ENCODE data around the gene JARID2.

JARID2 gene

GRCh38 chr6:15244620-15245360 is 1.1 kb upstream of the JARID2 start:
- Histone ChIP-seq H3K9ac (ENCODE audit: low read length) (peak overlapping the region; percentile 94), H3K14ac (ENCODE audit: low read length in 2 of 2) (peak overlapping the region in 1 of 2 experiments; percentile 84), H3K4me2 (ENCODE audit: low read length, poor library complexity, severe bottlenecking) (peak overlapping the region; percentile 87), H3K36me3 (ENCODE audit: control insufficient read depth in 1 of 2, insufficient read depth in 2 of 2, low read depth in 1 of 2, low read length in 2 of 2) (no peaks in the 10 kb centered on the region), H4K91ac (ENCODE audit: low read length) (peak overlapping the region; percentile 85), H2BK15ac (ENCODE audit: low read depth, poor library complexity, severe bottlenecking) (peak overlapping the region; percentile 89), H3K23ac (ENCODE audit: low read length in 2 of 2) (peak overlapping the region in 1 of 2 experiments; percentile 48), H3K9me3 (ENCODE audit: control insufficient read depth, low read length) (no peaks in the 10 kb centered on the region), H3K79me1 (replicated peaks; ENCODE audit: low read length, poor library complexity, severe bottlenecking) (peaks cover 2% of the 10 kb centered on the region), H2AFZ (ENCODE audit: low read depth, low read length) (peak overlapping the region; percentile 94), H4K8ac (ENCODE audit: low read length) (peak overlapping the region; percentile 81), H2AK5ac (ENCODE audit: low read length, severe bottlenecking) (no peak overlapping the region), H3K4me3 (ENCODE audit: insufficient read depth in 1 of 2, low read depth in 1 of 2, low read length in 2 of 2) (peak overlapping the region; percentile 91 to 96), H3K27me3 (ENCODE audit: control insufficient read depth in 1 of 2, insufficient read depth in 1 of 2, low read length in 2 of 2) (no peaks in the 10 kb centered on the region), H2BK5ac (ENCODE audit: low read depth, low read length, poor library complexity, severe bottlenecking) (peak overlapping the region; percentile 71), H2BK120ac (ENCODE audit: low read depth, low read length) (peak overlapping the region; percentile 29), H3K4ac (ENCODE audit: low read depth in 1 of 2, low read length in 2 of 2) (peak overlapping the region; percentile 22 to 80), H3K27ac (ENCODE audit: low read length, poor library complexity, severe bottlenecking) (peak overlapping the region; percentile 0), H3K4me1 (ENCODE audit: control insufficient read depth, insufficient read depth, low read depth, low read length) (peaks cover 4% of the 10 kb centered on the region), H2BK12ac (ENCODE audit: low read length in 2 of 2) (peak overlapping the region; percentile 4 to 9), H3K18ac (ENCODE audit: low read depth in 1 of 2, low read length in 2 of 2) (peak overlapping the region; percentile 76 to 77)
- WGBS, result 1% methylated on average over 65 of the region's 92 CpGs
- peak; percentile 79 for DNase-seq

GRCh38 chr6:15246217-15246665 is 372 bp downstream of the JARID2 start:
- Histone ChIP-seq H3K36me3 (ENCODE audit: control insufficient read depth in 1 of 2, insufficient read depth in 2 of 2, low read depth in 1 of 2, low read length in 2 of 2) (no peaks in the 10 kb centered on the region), H3K4me3 (ENCODE audit: insufficient read depth in 1 of 2, low read depth in 1 of 2, low read length in 2 of 2) (peak overlapping the region; percentile 37 to 91), H2AK5ac (ENCODE audit: low read length, severe bottlenecking) (no peak overlapping the region), H4K8ac (ENCODE audit: low read length) (no peak overlapping the region), H2BK5ac (ENCODE audit: low read depth, low read length, poor library complexity, severe bottlenecking) (no peak overlapping the region), H3K27me3 (ENCODE audit: control insufficient read depth in 1 of 2, insufficient read depth in 1 of 2, low read length in 2 of 2) (no peaks in the 10 kb centered on the region), H4K91ac (ENCODE audit: low read length) (no peak overlapping the region), H3K4me2 (ENCODE audit: low read length, poor library complexity, severe bottlenecking) (peak overlapping the region; percentile 88), H2BK120ac (ENCODE audit: low read depth, low read length) (no peak overlapping the region), H2BK12ac (ENCODE audit: low read length in 2 of 2) (no peak overlapping the region), H3K4ac (ENCODE audit: low read depth in 1 of 2, low read length in 2 of 2) (no peak overlapping the region), H3K9ac (ENCODE audit: low read length) (peak overlapping the region; percentile 94), H3K23ac (ENCODE audit: low read length in 2 of 2) (no peak overlapping the region), H3K18ac (ENCODE audit: low read depth in 1 of 2, low read length in 2 of 2) (no peak overlapping the region), H3K14ac (ENCODE audit: low read length in 2 of 2) (no peak overlapping the region), H3K9me3 (ENCODE audit: control insufficient read depth, low read length) (no peaks in the 10 kb centered on the region), H3K4me1 (ENCODE audit: control insufficient read depth, insufficient read depth, low read depth, low read length) (peaks cover 4% of the 10 kb centered on the region), H3K79me1 (replicated peaks; ENCODE audit: low read length, poor library complexity, severe bottlenecking) (peaks cover 7% of the 10 kb centered on the region), H2BK15ac (ENCODE audit: low read depth, poor library complexity, severe bottlenecking) (no peak overlapping the region), H3K27ac (ENCODE audit: low read length, poor library complexity, severe bottlenecking) (peak overlapping the region; percentile 41), H2AFZ (ENCODE audit: low read depth, low read length) (no peak overlapping the region)
- 0% methylated on average over 7 of the region's 10 CpGs for WGBS
- DNase-seq, result no peak

DNA sequence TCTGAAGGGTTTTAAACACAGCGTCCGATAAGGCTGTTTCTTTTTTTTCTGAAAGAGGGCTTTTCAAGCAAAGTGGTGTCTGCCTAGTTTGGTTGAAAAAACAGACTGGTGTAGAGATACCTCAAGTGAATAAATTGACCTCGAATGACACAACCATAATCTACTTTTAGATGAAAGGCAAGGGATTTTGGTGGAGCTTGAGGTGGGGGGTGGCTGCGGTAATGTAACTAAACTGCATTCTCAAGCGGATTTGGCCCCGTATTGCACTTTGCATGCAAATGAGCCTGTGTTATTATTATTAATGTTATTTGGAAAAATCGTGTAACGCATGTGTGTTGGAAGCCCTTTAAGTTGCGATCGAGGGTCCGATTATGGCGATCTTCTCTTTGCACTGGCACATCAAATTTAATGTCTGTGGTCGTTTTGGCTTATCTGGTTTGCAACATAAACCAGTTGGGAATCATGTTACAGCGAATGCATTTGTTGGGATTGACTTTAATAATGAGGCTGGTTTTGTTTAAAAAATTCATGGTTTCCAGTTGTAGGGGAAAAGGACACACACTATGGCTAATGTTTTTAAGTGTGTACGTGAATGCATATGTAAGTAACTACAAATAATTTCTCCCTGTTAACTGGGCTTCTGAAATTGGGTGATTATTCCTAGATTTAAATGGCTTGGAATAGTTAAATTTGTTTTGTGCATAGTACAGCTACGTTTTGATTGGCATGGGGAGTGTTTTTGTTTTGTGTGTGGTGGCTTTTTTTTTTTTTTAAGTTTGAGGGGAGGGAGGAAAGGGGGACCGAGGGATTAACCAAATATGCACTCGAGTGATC is 1.0 kb downstream of the JARID2 start:
- Histone ChIP-seq H4K8ac (ENCODE audit: low read length) (no peak overlapping the region), H2BK12ac (ENCODE audit: low read length in 2 of 2) (no peak overlapping the region), H3K27me3 (ENCODE audit: control insufficient read depth in 1 of 2, insufficient read depth in 1 of 2, low read length in 2 of 2) (no peaks in the 10 kb centered on the region), H3K18ac (ENCODE audit: low read depth in 1 of 2, low read length in 2 of 2) (peak overlapping the region in 1 of 2 experiments; percentile 19), H3K4me2 (ENCODE audit: low read length, poor library complexity, severe bottlenecking) (peak overlapping the region; percentile 88), H3K9me3 (ENCODE audit: control insufficient read depth, low read length) (no peaks in the 10 kb centered on the region), H3K14ac (ENCODE audit: low read length in 2 of 2) (no peak overlapping the region), H4K91ac (ENCODE audit: low read length) (no peak overlapping the region), H3K36me3 (ENCODE audit: control insufficient read depth in 1 of 2, insufficient read depth in 2 of 2, low read depth in 1 of 2, low read length in 2 of 2) (no peaks in the 10 kb centered on the region), H3K4me1 (ENCODE audit: control insufficient read depth, insufficient read depth, low read depth, low read length) (peaks cover 4% of the 10 kb centered on the region), H2AK5ac (ENCODE audit: low read length, severe bottlenecking) (no peak overlapping the region), H3K27ac (ENCODE audit: low read length, poor library complexity, severe bottlenecking) (no peak overlapping the region), H2BK5ac (ENCODE audit: low read depth, low read length, poor library complexity, severe bottlenecking) (no peak overlapping the region), H3K4ac (ENCODE audit: low read depth in 1 of 2, low read length in 2 of 2) (no peak overlapping the region), H3K9ac (ENCODE audit: low read length) (peak overlapping the region; percentile 94), H2BK15ac (ENCODE audit: low read depth, poor library complexity, severe bottlenecking) (no peak overlapping the region), H2AFZ (ENCODE audit: low read depth, low read length) (no peak overlapping the region), H3K4me3 (ENCODE audit: insufficient read depth in 1 of 2, low read depth in 1 of 2, low read length in 2 of 2) (peak overlapping the region; percentile 49 to 91), H2BK120ac (ENCODE audit: low read depth, low read length) (no peak overlapping the region), H3K23ac (ENCODE audit: low read length in 2 of 2) (no peak overlapping the region), H3K79me1 (replicated peaks; ENCODE audit: low read length, poor library complexity, severe bottlenecking) (peaks cover 9% of the 10 kb centered on the region)
- WGBS, result under 1% methylated on average over 14 of the region's 18 CpGs
- DNase-seq, result peak; percentile 38

All from mesenchymal stem cell (in vitro differentiated cells and primary cell).